SK-N-SH treated with all-trans-retinoic acid at 6 μM for 48 hours (cell line): ENCODE measurements around the gene SHB.

ENCODE experiments used
- ATAC-seq: fragments of 200-7000 bp; cut with Tn5 transposase; 3 replicates; pipeline ENCODE4 v1.9.1; 2020; ENCODE audit warnings: mild to moderate bottlenecking, moderate library complexity
- ARNTL ChIP-seq: fragments of 450-650 bp; formaldehyde crosslinking; IDR thresholded peaks from 2 replicates; pipeline ENCODE4 v1.5.0; 2020; ENCODE audit warnings: low read depth, mild to moderate bottlenecking, moderate library complexity, borderline replicate concordance
- BACH2 ChIP-seq: fragments of 250-450 bp; sonication (Bioruptor Pico); IDR thresholded peaks from 2 replicates; pipeline ENCODE4 v1.9.0; 2021; ENCODE audit warnings: mild to moderate bottlenecking, borderline replicate concordance
- CREB5 ChIP-seq: fragments of 250-450 bp; sonication (Bioruptor Pico); IDR thresholded peaks from 2 replicates; pipeline ENCODE4 v1.5.1; 2020; ENCODE audit warnings: low read depth, mild to moderate bottlenecking, moderate library complexity
- CSDC2 ChIP-seq: fragments of 250-450 bp; sonication (Bioruptor Pico); IDR thresholded peaks from 2 replicates; pipeline ENCODE4 v1.5.0; 2020; ENCODE audit warnings: mild to moderate bottlenecking, moderate library complexity
- CSRNP3 ChIP-seq: fragments of 250-450 bp; sonication (Bioruptor Pico); IDR thresholded peaks from 2 replicates; pipeline ENCODE4 v1.5.1; 2021; ENCODE audit warnings: mild to moderate bottlenecking, moderate library complexity
- ESRRG ChIP-seq: fragments of 250-450 bp; sonication (Bioruptor Pico); IDR thresholded peaks from 2 replicates; pipeline ENCODE4 v1.6.1; 2021; ENCODE audit warnings: mild to moderate bottlenecking
- GLIS3 ChIP-seq: fragments of 250-450 bp; sonication (Bioruptor Pico); IDR thresholded peaks from 2 replicates; pipeline ENCODE4 v1.5.0; 2020; ENCODE audit warnings: mild to moderate bottlenecking, moderate library complexity
- ISL1 ChIP-seq: fragments of 250-450 bp; sonication (Bioruptor Pico); IDR thresholded peaks from 2 replicates; pipeline ENCODE4 v2.1.2; 2022; ENCODE audit warnings: mild to moderate bottlenecking, moderate library complexity
- OSR1 ChIP-seq: fragments of 250-450 bp; sonication (Bioruptor Pico); IDR thresholded peaks from 2 replicates; pipeline ENCODE4 v1.8.0; 2022; ENCODE audit warnings: moderate library complexity, mild to moderate bottlenecking, inconsistent platforms
- PPARA ChIP-seq: fragments of 250-450 bp; sonication (Bioruptor Pico); IDR thresholded peaks from 2 replicates; pipeline ENCODE4 v1.5.0; 2020; ENCODE audit warnings: mild to moderate bottlenecking, borderline replicate concordance
- RARB ChIP-seq: fragments of 250-450 bp; sonication (Bioruptor Pico); IDR thresholded peaks from 2 replicates; pipeline ENCODE4 v1.8.0; 2021; ENCODE audit warnings: mild to moderate bottlenecking, moderate library complexity
- TCF4 ChIP-seq: fragments of 250-450 bp; sonication (Bioruptor Pico); IDR thresholded peaks from 2 replicates; pipeline ENCODE4 v1.8.0; 2021; ENCODE audit warnings: mild to moderate bottlenecking, moderate library complexity, borderline replicate concordance
- TOX ChIP-seq: fragments of 250-450 bp; sonication (Bioruptor Pico); IDR thresholded peaks from 2 replicates; pipeline ENCODE4 v1.8.0; 2021; ENCODE audit warnings: mild to moderate bottlenecking, moderate library complexity, borderline replicate concordance
- ZC3H10 ChIP-seq: fragments of 250-450 bp; sonication (Bioruptor Pico); IDR thresholded peaks from 2 replicates; pipeline ENCODE4 v1.5.1; 2021; ENCODE audit warnings: mild to moderate bottlenecking, moderate library complexity
- ZFP3 ChIP-seq: fragments of 250-450 bp; sonication (Bioruptor Pico); IDR thresholded peaks from 2 replicates; pipeline ENCODE4 v1.5.0; 2020; ENCODE audit warnings: mild to moderate bottlenecking, moderate library complexity
- ZFP30 ChIP-seq: fragments of 450-650 bp; formaldehyde crosslinking; IDR thresholded peaks from 2 replicates; pipeline ENCODE4 v1.5.0; 2022; ENCODE audit warnings: mild to moderate bottlenecking, moderate library complexity
- ZNF565 ChIP-seq: fragments of 450-650 bp; formaldehyde crosslinking; conservative IDR thresholded peaks from 2 replicates; pipeline ENCODE4 v1.5.0; 2020; ENCODE audit warnings: low read depth, mild to moderate bottlenecking, moderate library complexity
- ZNF70 ChIP-seq: fragments of 450-650 bp; formaldehyde crosslinking; IDR thresholded peaks from 2 replicates; pipeline ENCODE4 v1.5.0; 2020; ENCODE audit warnings: mild to moderate bottlenecking, moderate library complexity
- ZNF8 ChIP-seq: fragments of 450-650 bp; formaldehyde crosslinking; IDR thresholded peaks from 2 replicates; pipeline ENCODE4 v1.5.0; 2020; ENCODE audit warnings: mild to moderate bottlenecking, moderate library complexity
- TF ChIP-seq, protein P1 (sequence below): fragments of 250-450 bp; sonication (Bioruptor Pico); IDR thresholded peaks from 2 replicates; pipeline ENCODE4 v1.8.0; 2020; ENCODE audit warnings: mild to moderate bottlenecking, moderate library complexity, borderline replicate concordance
- TF ChIP-seq, protein P2 (sequence below): fragments of 250-450 bp; sonication (Bioruptor Pico); IDR thresholded peaks from 2 replicates; pipeline ENCODE4 v1.5.0; 2020; ENCODE audit warnings: mild to moderate bottlenecking, moderate library complexity
- TF ChIP-seq, protein P3 (sequence below): fragments of 250-450 bp; sonication (Bioruptor Pico); IDR thresholded peaks from 2 replicates; pipeline ENCODE4 v1.8.0; 2021; ENCODE audit warnings: low read depth, mild to moderate bottlenecking, moderate library complexity, borderline replicate concordance

SHB gene

DNA sequence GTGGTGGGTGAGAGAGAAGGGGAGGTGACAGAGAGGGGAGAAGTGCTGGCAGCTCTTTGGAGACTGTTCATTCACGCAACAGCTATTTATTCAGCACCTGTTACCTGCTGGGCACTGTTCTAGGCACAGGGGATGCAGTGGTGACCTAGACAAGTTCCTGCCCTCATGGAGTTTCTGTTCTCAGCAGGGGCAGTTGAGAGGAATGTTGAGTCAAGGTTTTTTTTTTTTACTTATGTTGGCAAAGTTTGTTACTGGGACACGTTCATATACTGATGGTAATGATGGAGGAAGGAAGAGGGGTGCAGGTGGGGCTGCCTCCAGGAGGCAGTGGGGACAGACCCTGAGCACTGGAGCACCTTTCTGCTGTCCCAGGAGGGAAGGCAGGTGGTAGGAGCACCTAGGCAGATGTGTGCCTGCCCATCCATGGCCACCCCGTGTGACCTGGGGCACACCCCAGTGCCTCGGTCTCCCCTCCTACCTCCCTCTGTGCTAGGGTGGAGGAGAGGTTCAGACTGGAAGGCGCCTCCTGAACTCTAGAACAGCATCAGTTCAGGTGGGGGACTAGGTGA is 115.7 kb downstream of the SHB start:
- TF ChIP-seq PPARA (CRISPR knock-in tag) (no peak), CSDC2 (peak; percentile 32; the same call in 1 of the 2 replicates), RARB (CRISPR knock-in tag) (no peak), ZNF70 (CRISPR knock-in tag) (no peak), TOX (CRISPR knock-in tag) (no peak)

DNA sequence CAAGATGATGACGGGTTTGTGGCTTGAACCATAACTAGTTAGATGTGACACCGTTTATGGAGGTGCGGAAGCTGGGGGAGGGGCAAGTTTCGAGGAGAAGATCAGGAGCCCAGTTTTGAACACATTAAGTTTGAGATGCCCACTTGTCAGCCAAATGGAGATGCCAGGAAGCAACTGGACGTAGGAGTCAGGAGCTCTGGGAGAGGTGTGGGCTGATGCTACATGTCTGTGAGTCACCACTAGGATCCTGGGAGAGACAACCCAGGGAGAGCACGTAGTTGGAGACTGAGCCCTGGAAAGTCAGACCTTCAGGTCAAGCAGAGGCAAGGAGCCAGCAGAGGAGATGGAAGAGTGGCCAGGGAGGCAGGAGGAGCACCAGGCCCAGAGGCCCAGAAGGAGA is 116.3 kb downstream of the SHB start:
- TF ChIP-seq ARNTL (CRISPR knock-in tag) (no peak), TOX (CRISPR knock-in tag) (no peak), CSRNP3 (CRISPR knock-in tag) (no peak), ZNF565 (CRISPR knock-in tag) (no peak), GLIS3 (CRISPR knock-in tag) (no peak), ZFP3 (CRISPR knock-in tag) (no peak), CSDC2 (no peak), ISL1 (CRISPR knock-in tag) (no peak), RARB (CRISPR knock-in tag) (no peak), OSR1 (CRISPR knock-in tag) (no peak), BACH2 (CRISPR knock-in tag) (no peak), CREB5 (CRISPR knock-in tag) (no peak)
- TF ChIP-seq, protein P1, sequence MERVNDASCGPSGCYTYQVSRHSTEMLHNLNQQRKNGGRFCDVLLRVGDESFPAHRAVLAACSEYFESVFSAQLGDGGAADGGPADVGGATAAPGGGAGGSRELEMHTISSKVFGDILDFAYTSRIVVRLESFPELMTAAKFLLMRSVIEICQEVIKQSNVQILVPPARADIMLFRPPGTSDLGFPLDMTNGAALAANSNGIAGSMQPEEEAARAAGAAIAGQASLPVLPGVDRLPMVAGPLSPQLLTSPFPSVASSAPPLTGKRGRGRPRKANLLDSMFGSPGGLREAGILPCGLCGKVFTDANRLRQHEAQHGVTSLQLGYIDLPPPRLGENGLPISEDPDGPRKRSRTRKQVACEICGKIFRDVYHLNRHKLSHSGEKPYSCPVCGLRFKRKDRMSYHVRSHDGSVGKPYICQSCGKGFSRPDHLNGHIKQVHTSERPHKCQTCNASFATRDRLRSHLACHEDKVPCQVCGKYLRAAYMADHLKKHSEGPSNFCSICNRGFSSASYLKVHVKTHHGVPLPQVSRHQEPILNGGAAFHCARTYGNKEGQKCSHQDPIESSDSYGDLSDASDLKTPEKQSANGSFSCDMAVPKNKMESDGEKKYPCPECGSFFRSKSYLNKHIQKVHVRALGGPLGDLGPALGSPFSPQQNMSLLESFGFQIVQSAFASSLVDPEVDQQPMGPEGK (CRISPR knock-in tag) = no peak
- TF ChIP-seq, protein P2, sequence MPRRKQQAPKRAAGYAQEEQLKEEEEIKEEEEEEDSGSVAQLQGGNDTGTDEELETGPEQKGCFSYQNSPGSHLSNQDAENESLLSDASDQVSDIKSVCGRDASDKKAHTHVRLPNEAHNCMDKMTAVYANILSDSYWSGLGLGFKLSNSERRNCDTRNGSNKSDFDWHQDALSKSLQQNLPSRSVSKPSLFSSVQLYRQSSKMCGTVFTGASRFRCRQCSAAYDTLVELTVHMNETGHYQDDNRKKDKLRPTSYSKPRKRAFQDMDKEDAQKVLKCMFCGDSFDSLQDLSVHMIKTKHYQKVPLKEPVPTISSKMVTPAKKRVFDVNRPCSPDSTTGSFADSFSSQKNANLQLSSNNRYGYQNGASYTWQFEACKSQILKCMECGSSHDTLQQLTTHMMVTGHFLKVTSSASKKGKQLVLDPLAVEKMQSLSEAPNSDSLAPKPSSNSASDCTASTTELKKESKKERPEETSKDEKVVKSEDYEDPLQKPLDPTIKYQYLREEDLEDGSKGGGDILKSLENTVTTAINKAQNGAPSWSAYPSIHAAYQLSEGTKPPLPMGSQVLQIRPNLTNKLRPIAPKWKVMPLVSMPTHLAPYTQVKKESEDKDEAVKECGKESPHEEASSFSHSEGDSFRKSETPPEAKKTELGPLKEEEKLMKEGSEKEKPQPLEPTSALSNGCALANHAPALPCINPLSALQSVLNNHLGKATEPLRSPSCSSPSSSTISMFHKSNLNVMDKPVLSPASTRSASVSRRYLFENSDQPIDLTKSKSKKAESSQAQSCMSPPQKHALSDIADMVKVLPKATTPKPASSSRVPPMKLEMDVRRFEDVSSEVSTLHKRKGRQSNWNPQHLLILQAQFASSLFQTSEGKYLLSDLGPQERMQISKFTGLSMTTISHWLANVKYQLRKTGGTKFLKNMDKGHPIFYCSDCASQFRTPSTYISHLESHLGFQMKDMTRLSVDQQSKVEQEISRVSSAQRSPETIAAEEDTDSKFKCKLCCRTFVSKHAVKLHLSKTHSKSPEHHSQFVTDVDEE (CRISPR knock-in tag) = no peak
- TF ChIP-seq, all 23 proteins: peak for 0
- ATAC-seq = peak; percentile 23

More for the DNA sequence above, 115.7 kb downstream of the SHB start:
- ATAC-seq = no peak

GRCh38 chr9:37951671-37952449 is 117.2 kb downstream of the SHB start:
- no peak for ATAC-seq
- TF ChIP-seq CSDC2 (no peak), ZNF8 (no peak), GLIS3 (CRISPR knock-in tag) (no peak), ZFP3 (CRISPR knock-in tag) (no peak), ZC3H10 (CRISPR knock-in tag) (no peak), TCF4 (CRISPR knock-in tag) (no peak), ESRRG (CRISPR knock-in tag) (no peak), OSR1 (CRISPR knock-in tag) (no peak), ZNF565 (CRISPR knock-in tag) (no peak), ZFP30 (CRISPR knock-in tag) (no peak), ISL1 (CRISPR knock-in tag) (no peak), PPARA (CRISPR knock-in tag) (no peak), ARNTL (CRISPR knock-in tag) (no peak), TOX (CRISPR knock-in tag) (no peak), CREB5 (CRISPR knock-in tag) (no peak)
- TF ChIP-seq, protein P2 (CRISPR knock-in tag) = no peak
- TF ChIP-seq, protein P3, sequence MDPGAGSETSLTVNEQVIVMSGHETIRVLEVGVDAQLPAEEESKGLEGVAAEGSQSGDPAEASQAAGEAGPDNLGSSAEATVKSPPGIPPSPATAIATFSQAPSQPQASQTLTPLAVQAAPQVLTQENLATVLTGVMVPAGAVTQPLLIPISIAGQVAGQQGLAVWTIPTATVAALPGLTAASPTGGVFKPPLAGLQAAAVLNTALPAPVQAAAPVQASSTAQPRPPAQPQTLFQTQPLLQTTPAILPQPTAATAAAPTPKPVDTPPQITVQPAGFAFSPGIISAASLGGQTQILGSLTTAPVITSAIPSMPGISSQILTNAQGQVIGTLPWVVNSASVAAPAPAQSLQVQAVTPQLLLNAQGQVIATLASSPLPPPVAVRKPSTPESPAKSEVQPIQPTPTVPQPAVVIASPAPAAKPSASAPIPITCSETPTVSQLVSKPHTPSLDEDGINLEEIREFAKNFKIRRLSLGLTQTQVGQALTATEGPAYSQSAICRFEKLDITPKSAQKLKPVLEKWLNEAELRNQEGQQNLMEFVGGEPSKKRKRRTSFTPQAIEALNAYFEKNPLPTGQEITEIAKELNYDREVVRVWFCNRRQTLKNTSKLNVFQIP (CRISPR knock-in tag) = no peak
